Measurements from ENCODE around the gene SEMA4B. TPM values are rescaled to one million over a fixed set of nuclear protein-coding genes. Genes with fewer than 3 reads are reported as not detected.

The SEMA4B gene
- polyA plus RNA-seq, 3 donors: 13.2 to 65.0 (median 22.0) TPM

GRCh38 chr15:90177012-90177411 lies 24.1 kb upstream of the SEMA4B start:
- WGBS (ENCODE audit: insufficient coverage): 100% methylated on average over 1 of the region's 9 CpGs
- DNase-seq: no peak
- no peak overlapping the region for H2AFZ ChIP-seq (ENCODE audit: insufficient read depth, low read depth, low read length, poor library complexity, severe bottlenecking)
- H3K36me3 ChIP-seq (replicated peaks in 1 of 2; ENCODE audit: control insufficient read depth in 1 of 2, insufficient read depth in 2 of 2, low read length in 2 of 2): no peaks in the 10 kb centered on the region
- H3K4me1 ChIP-seq (ENCODE audit: control insufficient read depth in 1 of 2, insufficient read depth in 2 of 2, low read length in 2 of 2): peaks cover 18 to 38% of the 10 kb centered on the region in 2 donors
- no peaks in the 10 kb centered on the region for H3K36me3 Mint-ChIP-seq
- TF ChIP-seq, protein P1, sequence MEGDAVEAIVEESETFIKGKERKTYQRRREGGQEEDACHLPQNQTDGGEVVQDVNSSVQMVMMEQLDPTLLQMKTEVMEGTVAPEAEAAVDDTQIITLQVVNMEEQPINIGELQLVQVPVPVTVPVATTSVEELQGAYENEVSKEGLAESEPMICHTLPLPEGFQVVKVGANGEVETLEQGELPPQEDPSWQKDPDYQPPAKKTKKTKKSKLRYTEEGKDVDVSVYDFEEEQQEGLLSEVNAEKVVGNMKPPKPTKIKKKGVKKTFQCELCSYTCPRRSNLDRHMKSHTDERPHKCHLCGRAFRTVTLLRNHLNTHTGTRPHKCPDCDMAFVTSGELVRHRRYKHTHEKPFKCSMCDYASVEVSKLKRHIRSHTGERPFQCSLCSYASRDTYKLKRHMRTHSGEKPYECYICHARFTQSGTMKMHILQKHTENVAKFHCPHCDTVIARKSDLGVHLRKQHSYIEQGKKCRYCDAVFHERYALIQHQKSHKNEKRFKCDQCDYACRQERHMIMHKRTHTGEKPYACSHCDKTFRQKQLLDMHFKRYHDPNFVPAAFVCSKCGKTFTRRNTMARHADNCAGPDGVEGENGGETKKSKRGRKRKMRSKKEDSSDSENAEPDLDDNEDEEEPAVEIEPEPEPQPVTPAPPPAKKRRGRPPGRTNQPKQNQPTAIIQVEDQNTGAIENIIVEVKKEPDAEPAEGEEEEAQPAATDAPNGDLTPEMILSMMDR (IDR thresholded peaks at IDR 0.05): no peak
- H3K9me3 Mint-ChIP-seq: peaks cover 0 to 4% (median 0%) of the 10 kb centered on the region in 7 donors
- H3K4me1 Mint-ChIP-seq: peaks cover 32% of the 10 kb centered on the region
- no peak overlapping the region for H3K4me2 ChIP-seq (replicated peaks; ENCODE audit: extremely low read depth, low read length, poor library complexity, severe bottlenecking)
- no peaks in the 10 kb centered on the region for H3K9me3 ChIP-seq (replicated peaks in 1 of 2; ENCODE audit: control insufficient read depth in 1 of 2, insufficient read depth in 1 of 2, low read length in 2 of 2)
- peak overlapping the region in 1 of 7 donors; percentile 30 for H3K27ac Mint-ChIP-seq
- H3K27ac ChIP-seq (ENCODE audit: low read depth in 1 of 2, low read length in 2 of 2): no peak overlapping the region
- intact Hi-C loops (cut with micrococcal nuclease): no loop called here
- H3K79me2 ChIP-seq (ENCODE audit: insufficient read depth, low read length): no peaks in the 10 kb centered on the region
- H3K4me3 Mint-ChIP-seq: no peak overlapping the region
- H3K9ac ChIP-seq (ENCODE audit: insufficient read depth, low read length, poor library complexity, severe bottlenecking): no peak overlapping the region
- no peaks in the 10 kb centered on the region for H3K27me3 ChIP-seq (ENCODE audit: control insufficient read depth in 2 of 2, insufficient read depth in 2 of 2, low read length in 2 of 2)
- peaks cover 1 to 14% (median 7%) of the 10 kb centered on the region in 3 donors for H3K27me3 Mint-ChIP-seq (ENCODE audit: low read depth in 3 of 3)
- no peaks in the 10 kb centered on the region for H4K20me1 ChIP-seq (ENCODE audit: insufficient read depth, low read length)
- H3K4me3 ChIP-seq (replicated peaks in 1 of 3; ENCODE audit: low read depth in 2 of 3, low read length in 3 of 3): no peak overlapping the region

- no peak overlapping the region for H3K4me3 Mint-ChIP-seq
- no peak overlapping the region for H3K27ac ChIP-seq (ENCODE audit: low read depth in 1 of 2, low read length in 2 of 2)
- no peaks in the 10 kb centered on the region for H3K36me3 Mint-ChIP-seq
Observed at GRCh38 chr15:90178468-90179435, 22.4 kb upstream of the SEMA4B start.

More at GRCh38 chr15:90178468-90179435, 22.4 kb upstream of the SEMA4B start:
- Histone ChIP-seq H3K9ac (ENCODE audit: insufficient read depth, low read length, poor library complexity, severe bottlenecking) (no peak overlapping the region), H3K4me1 (ENCODE audit: control insufficient read depth in 1 of 2, insufficient read depth in 2 of 2, low read length in 2 of 2) (peaks cover 16 to 35% of the 10 kb centered on the region in 2 donors), H2AFZ (ENCODE audit: insufficient read depth, low read depth, low read length, poor library complexity, severe bottlenecking) (no peak overlapping the region), H4K20me1 (ENCODE audit: insufficient read depth, low read length) (no peaks in the 10 kb centered on the region), H3K4me2 (replicated peaks; ENCODE audit: extremely low read depth, low read length, poor library complexity, severe bottlenecking) (peak overlapping the region; percentile 33), H3K79me2 (ENCODE audit: insufficient read depth, low read length) (no peaks in the 10 kb centered on the region), H3K9me3 (replicated peaks in 1 of 2; ENCODE audit: control insufficient read depth in 1 of 2, insufficient read depth in 1 of 2, low read length in 2 of 2) (no peaks in the 10 kb centered on the region), H3K27me3 (ENCODE audit: control insufficient read depth in 2 of 2, insufficient read depth in 2 of 2, low read length in 2 of 2) (no peaks in the 10 kb centered on the region), H3K4me3 (replicated peaks in 1 of 3; ENCODE audit: low read depth in 2 of 3, low read length in 3 of 3) (no peak overlapping the region), H3K36me3 (replicated peaks in 1 of 2; ENCODE audit: control insufficient read depth in 1 of 2, insufficient read depth in 2 of 2, low read length in 2 of 2) (no peaks in the 10 kb centered on the region)
- TF ChIP-seq, protein P1 (IDR thresholded peaks at IDR 0.05): no peak
- peaks cover 0 to 4% (median 0%) of the 10 kb centered on the region in 7 donors for H3K9me3 Mint-ChIP-seq
- peak overlapping the region in 3 of 7 donors; percentile 4 to 81 (median 22) for H3K27ac Mint-ChIP-seq
- intact Hi-C loops (cut with micrococcal nuclease): no loop called here
- 57% methylated on average over 6 of the region's 10 CpGs for WGBS (ENCODE audit: insufficient coverage)
- no peak for DNase-seq
- peaks cover 27% of the 10 kb centered on the region for H3K4me1 Mint-ChIP-seq
- H3K27me3 Mint-ChIP-seq (ENCODE audit: low read depth in 3 of 3): peaks cover 4 to 17% (median 7%) of the 10 kb centered on the region in 3 donors
